Amygdala (tissue), 56 donors: ENCODE measurements around the gene PSMA7.

Experiments
- DNase-seq, 56 donors: peaks; one replicate each; lab custom pipeline; 2025; lab: John Stamatoyannopoulos, UW

PSMA7 gene

GRCh38 chr20:62174021-62174804, 31.0 kb upstream of the PSMA7 start:
- no peak for DNase-seq

- no peak for DNase-seq
These were observed 29.5 kb upstream of the PSMA7 start for GRCh38 chr20:62172666-62173065.

GRCh38 chr20:62171245-62171644, 28.1 kb upstream of the PSMA7 start:
- no peak for DNase-seq

- no peak for DNase-seq
These were observed 27.3 kb upstream of the PSMA7 start for GRCh38 chr20:62170536-62170935.

GRCh38 chr20:62168890-62169435, 25.8 kb upstream of the PSMA7 start:
- DNase-seq: no peak

GRCh38 chr20:62168061-62168460, 24.9 kb upstream of the PSMA7 start:
- no peak for DNase-seq

GRCh38 chr20:62167474-62167873, 24.3 kb upstream of the PSMA7 start:
- DNase-seq: no peak

- no peak for DNase-seq
These were observed 22.7 kb upstream of the PSMA7 start for GRCh38 chr20:62165762-62166399.

GRCh38 chr20:62164879-62165761, 21.9 kb upstream of the PSMA7 start:
- no peak for DNase-seq

- DNase-seq: no peak
These were observed 21.0 kb upstream of the PSMA7 start for GRCh38 chr20:62163986-62164762.

GRCh38 chr20:62163485-62163865, 20.3 kb upstream of the PSMA7 start:
- DNase-seq: no peak

GRCh38 chr20:62162765-62163484, 19.7 kb upstream of the PSMA7 start:
- no peak for DNase-seq

GRCh38 chr20:62161347-62161746, 18.2 kb upstream of the PSMA7 start:
- no peak for DNase-seq

GRCh38 chr20:62160876-62161275, 17.7 kb upstream of the PSMA7 start:
- no peak for DNase-seq

- no peak for DNase-seq
These were observed 17.1 kb upstream of the PSMA7 start for GRCh38 chr20:62160253-62160652.

GRCh38 chr20:62159839-62160238, 16.6 kb upstream of the PSMA7 start:
- DNase-seq: no peak

- DNase-seq: no peak
These were observed 15.9 kb upstream of the PSMA7 start for GRCh38 chr20:62159052-62159451.

GRCh38 chr20:62158541-62158940, 15.3 kb upstream of the PSMA7 start:
- no peak for DNase-seq

- DNase-seq: no peak
These were observed 14.8 kb upstream of the PSMA7 start for GRCh38 chr20:62158088-62158400.
